Measurements from ENCODE around the gene FKBP15. TPM values are rescaled to one million over a fixed set of nuclear protein-coding genes. Genes with fewer than 3 reads are reported as not detected.
"Not testable (repeated sequence)": the region's sequence is repeated elsewhere in the genome, so short reads cannot be mapped to it uniquely, and the experiment has no call there.

The FKBP15 gene
- polyA plus RNA-seq, 1 of the 3 experiments (the other 2 are of a cell fraction) = 13.9 TPM

DNA sequence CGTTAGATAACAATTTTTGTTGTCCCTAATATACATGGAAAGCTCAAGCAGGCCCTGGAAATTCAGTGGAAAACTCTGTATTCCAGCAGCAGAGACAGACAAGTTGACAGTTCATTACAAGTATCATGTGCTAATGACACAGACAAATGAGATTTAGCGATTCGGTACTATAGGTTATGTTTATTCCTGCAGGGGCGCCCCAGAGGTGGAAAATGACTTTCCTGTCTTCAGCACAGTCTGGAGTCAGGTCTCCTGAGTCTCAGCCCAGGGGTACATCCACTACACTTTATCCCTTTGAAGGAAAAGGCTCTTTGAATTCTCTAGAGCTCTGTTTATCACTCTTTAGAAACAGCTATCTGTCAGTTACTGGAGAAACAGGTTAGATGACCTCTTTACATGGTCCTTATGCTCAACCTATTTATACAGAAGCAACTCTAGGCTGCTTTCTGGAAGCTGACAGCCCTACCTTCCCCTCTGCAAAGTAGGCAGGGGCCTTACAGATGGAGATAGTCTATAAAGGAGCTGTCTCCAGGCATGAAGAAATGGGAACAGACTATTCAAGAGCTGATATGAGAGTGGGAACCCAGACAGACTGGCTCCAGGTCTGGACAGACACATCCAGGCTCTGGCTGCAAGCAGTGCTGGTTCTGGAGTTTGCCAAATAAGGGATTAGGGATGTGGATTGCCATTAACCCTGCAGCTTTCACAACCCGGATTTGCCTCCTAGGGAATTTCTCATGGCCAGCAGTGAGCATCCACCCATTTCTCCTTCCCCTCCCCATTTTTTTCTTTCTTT lies 77.4 kb downstream of the FKBP15 start:
- no peak overlapping the region for H2AFZ ChIP-seq (ENCODE audit: low read depth)
- H3K79me2 ChIP-seq (ENCODE audit: insufficient read depth) = no peaks in the 10 kb centered on the region
- no peak overlapping the region for H3K27ac ChIP-seq (ENCODE audit: low read depth in 2 of 2, low read length in 1 of 2)
- H3F3A ChIP-seq (replicated peaks; ENCODE audit: insufficient read depth) = no peaks in the 10 kb centered on the region
- no peaks in the 10 kb centered on the region for H3K9me3 ChIP-seq
- ChIA-PET POLR2A (no interaction called here), CTCF (interaction anchor here (1.2 to 1.8 kb wide), 2 partner anchors 11 to 31 kb away, joined by 4 to 5 read pairs; no protein-coding TSS in a partner anchor)
- H3K9me2 ChIP-seq = no peaks in the 10 kb centered on the region
- no peaks in the 10 kb centered on the region for H4K20me1 ChIP-seq (ENCODE audit: insufficient read depth)
- peaks cover 0 to 5% of the 10 kb centered on the region in 2 experiments; a peak in 1 of 4 replicates for H3K4me1 ChIP-seq (ENCODE audit: control insufficient read depth in 1 of 2, insufficient read depth in 2 of 2, low read depth in 1 of 2, low read length in 1 of 2)
- no peak overlapping the region for H3K4me2 ChIP-seq
- no peak overlapping the region for H3K9ac ChIP-seq
- H3K4me3 ChIP-seq (ENCODE audit: low read depth in 2 of 2, low read length in 1 of 2) = no peak overlapping the region
- DNase-seq = no peak
- H3K27me3 ChIP-seq (ENCODE audit: insufficient read depth) = no peaks in the 10 kb centered on the region
- no peak for TF ChIP-seq EZH2phosphoT487 (IDR thresholded peaks at IDR 0.05; ENCODE audit: borderline replicate concordance, low read depth)
- TF ChIP-seq FOSL2 (IDR thresholded peaks at IDR 0.05; ENCODE audit: borderline replicate concordance, low read depth) = no peak
- TF ChIP-seq USF1 (IDR thresholded peaks at IDR 0.05; ENCODE audit: borderline replicate concordance, low read depth) = no peak
- no peak for TF ChIP-seq RAD21 (IDR thresholded peaks at IDR 0.05; ENCODE audit: low read length)
- TF ChIP-seq CTCF (IDR thresholded peaks at IDR 0.05) = no peak
- no peak for TF ChIP-seq YY1 (IDR thresholded peaks at IDR 0.05; ENCODE audit: low read depth)
- H3K36me3 ChIP-seq (replicated peaks in 1 of 2; ENCODE audit: control insufficient read depth in 1 of 2, insufficient read depth in 2 of 2, low read length in 1 of 2) = no peaks in the 10 kb centered on the region
- 43% methylated on average over 5 of the region's 5 CpGs for WGBS (ENCODE audit: low lambda C conversion rate)

DNA sequence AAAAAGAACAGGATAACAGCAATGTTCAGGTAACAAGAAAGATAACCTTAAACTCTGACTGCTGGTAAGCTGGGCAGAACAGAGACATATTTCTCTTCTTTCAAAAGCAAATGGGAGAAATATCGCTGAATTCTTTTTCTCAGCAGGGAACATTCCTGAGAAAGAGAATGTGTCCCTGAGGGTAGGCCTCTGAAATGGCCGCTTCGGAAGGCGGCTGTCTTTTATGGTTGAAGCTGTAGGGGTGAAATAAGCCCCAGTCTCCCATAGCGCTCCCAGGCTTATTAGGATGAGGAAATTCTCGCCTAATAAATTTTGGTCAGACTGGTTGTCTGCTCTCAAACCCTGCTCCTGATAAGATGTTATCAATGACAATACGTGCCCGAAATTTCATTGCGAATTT lies 80.2 kb downstream of the FKBP15 start:
- POLR2A ChIA-PET; H3K9ac ChIP-seq; CTCF ChIA-PET; H3K9me2 ChIP-seq; H3K4me3 ChIP-seq (ENCODE audit: low read depth in 2 of 2, low read length in 1 of 2); H3K36me3 ChIP-seq (replicated peaks in 1 of 2; ENCODE audit: control insufficient read depth in 1 of 2, insufficient read depth in 2 of 2, low read length in 1 of 2); H2AFZ ChIP-seq (ENCODE audit: low read depth); H3K4me1 ChIP-seq (ENCODE audit: control insufficient read depth in 1 of 2, insufficient read depth in 2 of 2, low read depth in 1 of 2, low read length in 1 of 2); H3K79me2 ChIP-seq (ENCODE audit: insufficient read depth); H3K4me2 ChIP-seq; H3F3A ChIP-seq (replicated peaks; ENCODE audit: insufficient read depth); H3K27me3 ChIP-seq (ENCODE audit: insufficient read depth); DNase-seq; H4K20me1 ChIP-seq (ENCODE audit: insufficient read depth); H3K9me3 ChIP-seq; H3K27ac ChIP-seq (ENCODE audit: low read depth in 2 of 2, low read length in 1 of 2): not testable (repeated sequence)
- WGBS (ENCODE audit: low lambda C conversion rate) = 72% methylated on average over 9 of the region's 9 CpGs

DNA sequence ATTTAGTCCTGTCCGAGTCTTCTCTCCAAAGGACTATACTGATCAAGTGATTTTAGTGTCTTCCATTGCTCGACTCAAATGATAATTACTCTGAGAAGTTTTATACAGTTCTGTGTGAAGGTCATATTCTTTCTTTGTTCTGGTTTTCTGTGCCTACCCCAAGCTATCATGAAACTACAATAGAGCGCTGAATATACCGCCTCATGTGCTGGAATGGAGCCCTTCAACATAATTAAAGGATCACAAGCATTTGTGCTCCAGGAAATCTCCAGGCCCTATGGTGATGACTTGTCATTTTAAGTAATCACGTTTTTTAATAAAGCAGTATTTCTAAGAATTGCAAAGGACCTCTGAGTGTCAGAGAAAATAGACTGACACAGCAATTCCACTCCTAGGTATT lies 81.1 kb downstream of the FKBP15 start:
- Histone ChIP-seq H2AFZ (ENCODE audit: low read depth) (no peak overlapping the region), H3K4me3 (ENCODE audit: low read depth in 2 of 2, low read length in 1 of 2) (no peak overlapping the region), H3K4me2 (no peak overlapping the region), H3K79me2 (ENCODE audit: insufficient read depth) (no peaks in the 10 kb centered on the region), H3K27ac (ENCODE audit: low read depth in 2 of 2, low read length in 1 of 2) (no peak overlapping the region), H3K4me1 (ENCODE audit: control insufficient read depth in 1 of 2, insufficient read depth in 2 of 2, low read depth in 1 of 2, low read length in 1 of 2) (no peaks in the 10 kb centered on the region), H3K9me3 (no peaks in the 10 kb centered on the region), H3K27me3 (ENCODE audit: insufficient read depth) (no peaks in the 10 kb centered on the region; the same call in 1 of the 2 replicates), H3K9ac (no peak overlapping the region), H3F3A (replicated peaks; ENCODE audit: insufficient read depth) (no peaks in the 10 kb centered on the region), H3K36me3 (replicated peaks in 1 of 2; ENCODE audit: control insufficient read depth in 1 of 2, insufficient read depth in 2 of 2, low read length in 1 of 2) (no peaks in the 10 kb centered on the region), H3K9me2 (no peaks in the 10 kb centered on the region), H4K20me1 (ENCODE audit: insufficient read depth) (no peaks in the 10 kb centered on the region)
- no peak for DNase-seq
- ChIA-PET POLR2A (no interaction called here), CTCF (no interaction called here)
- 29% methylated on average over 5 of the region's 5 CpGs for WGBS (ENCODE audit: low lambda C conversion rate)
- TF ChIP-seq TAF1 (IDR thresholded peaks at IDR 0.05; ENCODE audit: borderline replicate concordance, low read depth, low read length) (no peak), ELF1 (IDR thresholded peaks at IDR 0.05) (no peak), FOXM1 (IDR thresholded peaks at IDR 0.05; ENCODE audit: low read depth) (no peak), FOSL2 (IDR thresholded peaks at IDR 0.05; ENCODE audit: borderline replicate concordance, low read depth) (no peak), MAX (IDR thresholded peaks at IDR 0.05; ENCODE audit: low read depth) (no peak), MEF2A (IDR thresholded peaks at IDR 0.05; ENCODE audit: borderline replicate concordance, low read depth) (no peak), YY1 (IDR thresholded peaks at IDR 0.05; ENCODE audit: low read depth) (no peak), GABPA (IDR thresholded peaks at IDR 0.05; ENCODE audit: low read depth) (no peak), GATA2 (CRISPR knock-in tag; IDR thresholded peaks at IDR 0.05) (no peak), USF1 (IDR thresholded peaks at IDR 0.05; ENCODE audit: borderline replicate concordance, low read depth) (no peak), NRF1 (IDR thresholded peaks at IDR 0.05; ENCODE audit: low read depth, low read length) (no peak)

Measured in SK-N-SH (cell line).